ENCODE data around the gene PURB. TPM values are rescaled to one million over a fixed set of nuclear protein-coding genes. Genes with fewer than 3 reads are reported as not detected.
"Not testable (repeated sequence)": the region's sequence is repeated elsewhere in the genome, so short reads cannot be mapped to it uniquely, and the experiment has no call there.

The PURB gene
- total and polyA plus RNA-seq, 4 donors: 18.8 to 48.6 (median 23.1) TPM

DNA sequence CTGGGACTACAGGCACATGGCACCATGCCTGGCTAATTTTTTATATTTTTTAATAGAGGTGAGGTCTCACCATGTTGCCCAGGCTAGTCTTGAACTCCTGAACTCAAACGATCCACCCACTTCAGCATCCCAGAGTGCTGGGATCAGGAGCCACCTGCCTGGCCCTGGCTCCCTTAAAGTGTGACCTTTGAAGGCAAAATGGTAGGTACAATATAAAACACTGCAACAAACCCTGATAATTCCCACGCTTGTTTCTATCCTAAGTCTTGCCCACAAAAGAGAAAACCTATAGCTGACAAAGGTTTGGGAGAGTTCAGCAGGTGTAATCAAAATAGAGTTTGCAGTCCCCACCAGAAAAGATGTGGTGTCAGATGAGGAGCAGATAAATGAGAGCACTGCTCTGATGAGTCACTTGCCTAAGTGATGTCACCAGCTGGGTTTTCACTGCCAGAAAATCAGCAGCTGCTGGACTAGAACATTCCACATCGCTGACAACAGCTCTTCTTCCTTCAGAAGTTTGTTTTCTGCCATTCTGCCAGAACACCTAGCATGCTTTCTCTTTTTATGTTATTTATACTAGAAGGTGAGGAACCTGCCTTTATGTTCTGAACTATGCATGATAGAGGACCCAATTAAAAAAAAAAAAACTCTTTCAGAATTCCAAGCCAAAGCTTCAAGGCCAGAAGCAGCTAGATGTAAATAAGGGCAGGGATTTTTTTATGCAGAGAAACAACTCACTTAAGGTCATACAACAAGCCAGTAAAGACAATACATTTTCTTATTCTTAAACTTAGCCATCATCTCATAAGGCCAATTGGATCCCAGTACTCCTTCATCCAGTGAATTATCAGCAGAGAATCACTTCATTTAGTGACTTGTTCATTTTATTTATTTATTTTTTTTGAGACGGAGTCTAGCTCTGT is 18.0 kb downstream of the PURB start:
- peaks cover 4% of the 10 kb centered on the region for H3K27me3 ChIP-seq (ENCODE audit: control insufficient read depth, insufficient read depth, low read length)
- no peak overlapping the region for H3K4me3 ChIP-seq (ENCODE audit: low read depth, low read length)
- no peaks in the 10 kb centered on the region for H3K36me3 ChIP-seq (ENCODE audit: control insufficient read depth, insufficient read depth, low read length)
- no peaks in the 10 kb centered on the region for H3K9me3 ChIP-seq (ENCODE audit: control insufficient read depth, insufficient read depth, low read length)
- no peak for DNase-seq (ENCODE audit: low read depth in 4 of 6, low spot score in 6 of 6)
- WGBS (ENCODE audit: insufficient coverage): 100% methylated on average over 1 of the region's 4 CpGs
- H3K27ac ChIP-seq (ENCODE audit: low read depth, low read length): no peak overlapping the region
- H3K4me1 ChIP-seq (ENCODE audit: control insufficient read depth, insufficient read depth, low read length): no peaks in the 10 kb centered on the region

DNA sequence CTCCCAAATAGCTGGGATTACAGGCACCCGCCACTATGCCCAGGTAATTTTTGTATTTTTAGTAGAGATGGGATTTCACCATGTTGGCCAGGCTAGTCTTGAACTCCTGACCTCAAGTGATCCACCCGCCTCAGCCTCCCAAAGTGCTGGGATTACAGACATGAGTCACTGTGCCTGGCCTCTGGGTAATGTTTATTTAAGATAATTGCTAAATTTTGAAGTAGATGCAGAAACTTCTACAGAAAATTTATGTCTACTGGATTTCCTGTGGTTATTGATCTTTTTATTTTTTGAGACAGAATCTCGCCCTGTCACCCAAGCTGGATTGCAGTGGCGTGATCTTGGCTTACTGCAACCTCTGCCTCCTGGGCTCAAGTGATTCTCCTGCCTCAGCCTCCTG is 23.4 kb downstream of the PURB start:
- H3K27ac ChIP-seq (ENCODE audit: low read depth, low read length); H3K4me1 ChIP-seq (ENCODE audit: control insufficient read depth, insufficient read depth, low read length); H3K9me3 ChIP-seq (ENCODE audit: control insufficient read depth, insufficient read depth, low read length); H3K4me3 ChIP-seq (ENCODE audit: low read depth, low read length); H3K27me3 ChIP-seq (ENCODE audit: control insufficient read depth, insufficient read depth, low read length); DNase-seq (ENCODE audit: low read depth in 4 of 6, low spot score in 6 of 6); H3K36me3 ChIP-seq (ENCODE audit: control insufficient read depth, insufficient read depth, low read length): not testable (repeated sequence)
- 100% methylated on average over 1 of the region's 4 CpGs for WGBS (ENCODE audit: insufficient coverage)

DNA sequence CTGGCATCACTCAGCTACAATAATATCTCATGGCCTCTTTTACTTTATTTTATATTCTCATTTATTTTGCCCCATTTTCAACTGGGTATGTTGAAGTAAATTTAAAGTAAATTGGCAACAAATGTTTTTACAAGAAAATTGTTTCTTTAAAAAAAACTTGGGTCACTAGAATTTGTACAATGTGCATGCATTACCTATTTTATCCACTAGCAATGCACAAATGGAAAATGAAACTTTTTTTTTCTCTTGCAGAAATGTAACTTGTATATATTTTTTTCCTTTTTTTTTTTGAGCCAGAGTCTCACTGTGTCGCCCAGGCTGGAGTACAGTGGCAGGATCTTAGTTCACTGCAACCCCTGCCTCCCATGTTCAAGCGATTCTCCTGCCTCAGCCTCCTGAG is 27.2 kb downstream of the PURB start:
- Histone ChIP-seq H3K27ac (ENCODE audit: low read depth, low read length) (no peak overlapping the region), H3K36me3 (ENCODE audit: control insufficient read depth, insufficient read depth, low read length) (no peaks in the 10 kb centered on the region), H3K9me3 (ENCODE audit: control insufficient read depth, insufficient read depth, low read length) (no peaks in the 10 kb centered on the region), H3K4me3 (ENCODE audit: low read depth, low read length) (no peak overlapping the region), H3K27me3 (ENCODE audit: control insufficient read depth, insufficient read depth, low read length) (peaks cover 2% of the 10 kb centered on the region), H3K4me1 (ENCODE audit: control insufficient read depth, insufficient read depth, low read length) (no peaks in the 10 kb centered on the region)
- DNase-seq (ENCODE audit: low read depth in 4 of 6, low spot score in 6 of 6): no peak
- 100% methylated on average over 1 of the region's 2 CpGs for WGBS (ENCODE audit: insufficient coverage)

DNA sequence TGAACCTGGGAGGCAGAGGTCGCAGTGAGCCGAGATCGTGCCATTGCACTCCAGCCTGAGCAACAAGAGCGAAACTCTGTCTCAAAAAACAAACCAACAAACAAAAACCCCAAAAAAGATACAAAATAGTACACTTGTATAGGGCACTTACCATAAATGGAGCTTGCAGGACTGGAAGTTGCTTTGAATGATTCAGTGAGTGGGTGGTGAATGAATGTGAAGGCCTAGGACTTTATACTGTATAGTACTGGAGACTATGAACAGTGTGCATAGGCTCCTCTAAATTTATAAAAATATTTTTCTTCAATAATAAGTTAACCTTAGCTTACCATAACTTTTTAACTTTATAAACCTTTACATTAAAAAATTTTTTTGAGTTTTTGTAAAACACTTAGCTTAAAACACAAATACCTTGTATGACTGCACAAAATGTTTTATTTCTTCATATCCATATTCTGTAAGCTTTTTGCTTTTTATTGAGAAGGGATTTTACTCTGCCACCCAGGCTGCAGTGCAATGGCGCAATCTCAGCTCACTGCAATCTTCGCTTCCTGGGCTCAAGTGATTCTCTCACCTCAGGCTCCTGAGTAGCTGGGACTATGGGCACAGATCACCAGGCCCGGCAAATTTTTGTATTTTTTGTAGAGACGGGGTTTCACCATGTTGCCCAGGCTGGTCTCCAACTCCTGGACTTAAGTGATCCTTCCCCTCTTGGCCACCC is 30.5 kb downstream of the PURB start:
- H3K36me3 ChIP-seq (ENCODE audit: control insufficient read depth, insufficient read depth, low read length): no peaks in the 10 kb centered on the region
- no peaks in the 10 kb centered on the region for H3K4me1 ChIP-seq (ENCODE audit: control insufficient read depth, insufficient read depth, low read length)
- H3K4me3 ChIP-seq (ENCODE audit: low read depth, low read length): no peak overlapping the region
- WGBS (ENCODE audit: insufficient coverage): 97% methylated on average over 6 of the region's 8 CpGs
- H3K27ac ChIP-seq (ENCODE audit: low read depth, low read length): no peak overlapping the region
- H3K27me3 ChIP-seq (ENCODE audit: control insufficient read depth, insufficient read depth, low read length): no peaks in the 10 kb centered on the region
- no peaks in the 10 kb centered on the region for H3K9me3 ChIP-seq (ENCODE audit: control insufficient read depth, insufficient read depth, low read length)
- DNase-seq (ENCODE audit: low read depth in 4 of 6, low spot score in 6 of 6): no peak

- H3K4me3 ChIP-seq (ENCODE audit: low read depth, low read length): no peak overlapping the region
- no peaks in the 10 kb centered on the region for H3K36me3 ChIP-seq (ENCODE audit: control insufficient read depth, insufficient read depth, low read length)
- 82% methylated on average over 2 of the region's 3 CpGs for WGBS (ENCODE audit: insufficient coverage)
- H3K4me1 ChIP-seq (ENCODE audit: control insufficient read depth, insufficient read depth, low read length): peaks cover 6% of the 10 kb centered on the region
- no peak overlapping the region for H3K27ac ChIP-seq (ENCODE audit: low read depth, low read length)
- H3K27me3 ChIP-seq (ENCODE audit: control insufficient read depth, insufficient read depth, low read length): no peaks in the 10 kb centered on the region
- no peaks in the 10 kb centered on the region for H3K9me3 ChIP-seq (ENCODE audit: control insufficient read depth, insufficient read depth, low read length)
- DNase-seq (ENCODE audit: low read depth in 4 of 6, low spot score in 6 of 6): no peak
These were observed 31.9 kb downstream of the PURB start for GRCh38 chr7:44853391-44853790.

GRCh38 chr7:44852590-44852989 is 32.7 kb downstream of the PURB start:
- H3K4me3 ChIP-seq (ENCODE audit: low read depth, low read length): no peak overlapping the region
- H3K27ac ChIP-seq (ENCODE audit: low read depth, low read length): no peak overlapping the region
- no peaks in the 10 kb centered on the region for H3K36me3 ChIP-seq (ENCODE audit: control insufficient read depth, insufficient read depth, low read length)
- no peaks in the 10 kb centered on the region for H3K9me3 ChIP-seq (ENCODE audit: control insufficient read depth, insufficient read depth, low read length)
- H3K4me1 ChIP-seq (ENCODE audit: control insufficient read depth, insufficient read depth, low read length): peaks cover 6% of the 10 kb centered on the region
- 94% methylated on average over 2 of the region's 3 CpGs for WGBS (ENCODE audit: insufficient coverage)
- H3K27me3 ChIP-seq (ENCODE audit: control insufficient read depth, insufficient read depth, low read length): no peaks in the 10 kb centered on the region
- no peak for DNase-seq (ENCODE audit: low read depth in 4 of 6, low spot score in 6 of 6)

- Histone ChIP-seq H3K36me3 (ENCODE audit: control insufficient read depth, insufficient read depth, low read length) (no peaks in the 10 kb centered on the region), H3K27ac (ENCODE audit: low read depth, low read length) (no peak overlapping the region), H3K27me3 (ENCODE audit: control insufficient read depth, insufficient read depth, low read length) (no peaks in the 10 kb centered on the region), H3K9me3 (ENCODE audit: control insufficient read depth, insufficient read depth, low read length) (no peaks in the 10 kb centered on the region), H3K4me3 (ENCODE audit: low read depth, low read length) (no peak overlapping the region), H3K4me1 (ENCODE audit: control insufficient read depth, insufficient read depth, low read length) (peaks cover 11% of the 10 kb centered on the region)
- no peak for DNase-seq (ENCODE audit: low read depth in 4 of 6, low spot score in 6 of 6)
- WGBS (ENCODE audit: insufficient coverage): 68% methylated on average over 4 of the region's 5 CpGs
These were observed 35.3 kb downstream of the PURB start for GRCh38 chr7:44849885-44850544.

DNA sequence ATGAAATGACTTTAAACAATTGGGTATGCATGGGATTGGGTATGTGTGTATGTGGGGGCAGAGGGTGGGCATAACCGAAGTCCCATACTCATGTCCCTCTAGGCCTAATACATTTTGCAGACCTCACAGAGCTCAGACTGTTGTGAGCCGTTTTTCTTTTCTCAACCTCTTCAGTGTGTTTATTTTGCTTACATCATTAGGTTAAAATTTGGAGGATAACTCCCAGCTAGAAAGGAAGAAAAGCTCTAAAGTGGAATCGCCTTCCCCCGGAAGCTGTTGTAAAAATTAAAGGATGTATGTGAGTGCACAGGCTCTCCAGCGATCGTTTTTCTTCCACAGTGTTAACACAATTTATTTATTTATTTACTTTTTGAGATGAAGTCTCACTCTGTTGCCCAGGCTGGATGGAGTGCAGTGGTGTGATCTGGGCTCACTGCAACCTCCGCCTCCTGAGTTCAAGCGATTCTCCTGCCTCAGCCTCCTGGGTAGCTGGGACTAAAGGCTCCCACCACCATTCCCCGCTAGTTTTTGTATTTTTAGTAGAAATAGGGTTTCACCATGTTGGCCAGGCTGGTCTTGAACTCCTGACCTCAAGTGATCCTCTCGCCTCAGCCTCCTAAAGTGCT is 36.0 kb downstream of the PURB start:
- H3K36me3 ChIP-seq (ENCODE audit: control insufficient read depth, insufficient read depth, low read length): no peaks in the 10 kb centered on the region
- no peak for DNase-seq (ENCODE audit: low read depth in 4 of 6, low spot score in 6 of 6)
- 96% methylated on average over 3 of the region's 10 CpGs for WGBS (ENCODE audit: insufficient coverage)
- no peak overlapping the region for H3K4me3 ChIP-seq (ENCODE audit: low read depth, low read length)
- H3K4me1 ChIP-seq (ENCODE audit: control insufficient read depth, insufficient read depth, low read length): peaks cover 11% of the 10 kb centered on the region
- H3K27ac ChIP-seq (ENCODE audit: low read depth, low read length): no peak overlapping the region
- no peaks in the 10 kb centered on the region for H3K27me3 ChIP-seq (ENCODE audit: control insufficient read depth, insufficient read depth, low read length)
- H3K9me3 ChIP-seq (ENCODE audit: control insufficient read depth, insufficient read depth, low read length): no peaks in the 10 kb centered on the region

DNA sequence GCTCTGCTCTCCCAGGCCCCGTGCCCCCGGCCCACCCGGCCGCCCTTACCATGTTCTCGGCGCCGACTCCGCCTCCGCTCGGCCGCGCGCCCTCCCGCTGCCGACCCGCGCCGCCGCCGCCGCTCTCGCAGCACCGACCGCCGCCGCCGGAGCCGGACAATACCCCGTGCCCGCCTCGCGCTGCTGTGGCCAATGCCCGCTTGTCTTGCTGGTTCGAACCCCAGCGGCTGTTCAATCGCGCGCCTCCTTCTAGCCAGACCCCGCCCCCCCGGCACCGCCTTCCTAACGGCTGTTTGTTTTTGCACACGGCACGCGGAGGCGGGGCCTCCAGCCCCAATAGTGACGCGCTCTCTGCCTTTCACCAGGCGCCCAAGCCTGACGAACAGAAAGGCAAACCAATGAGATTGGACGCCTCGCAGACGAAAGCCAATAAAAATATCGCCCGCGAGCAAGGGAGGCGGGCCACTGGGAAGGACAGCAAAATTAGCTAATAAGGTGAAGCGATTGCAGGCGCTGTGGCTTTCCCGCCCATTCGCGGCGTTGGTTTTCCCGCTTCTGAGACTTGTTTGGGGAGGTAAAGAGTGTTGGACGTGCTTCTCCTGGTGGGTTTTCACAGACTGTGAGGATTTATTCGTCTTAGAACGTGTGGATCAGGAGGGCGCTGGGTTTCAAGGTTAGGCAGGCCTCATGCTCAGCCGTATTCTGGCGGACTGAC is 37.3 kb downstream of the PURB start, which contains the start of gene H2AZ2:
Gene H2AZ2, minus strand, starts transcription at position 168 of the 715 bp plus-strand sequence. Its CDS starts 116 bp downstream, at position 52.
- H3K4me1 ChIP-seq (ENCODE audit: control insufficient read depth, insufficient read depth, low read length): peaks cover 11% of the 10 kb centered on the region
- no peaks in the 10 kb centered on the region for H3K36me3 ChIP-seq (ENCODE audit: control insufficient read depth, insufficient read depth, low read length)
- H3K9me3 ChIP-seq (ENCODE audit: control insufficient read depth, insufficient read depth, low read length): no peaks in the 10 kb centered on the region
- H3K4me3 ChIP-seq (ENCODE audit: low read depth, low read length): peak within 1 kb of the TSS; percentile 87
- DNase-seq (ENCODE audit: low read depth in 4 of 6, low spot score in 6 of 6): peak; percentile 98 to 100 (median 100)
- H3K27ac ChIP-seq (ENCODE audit: low read depth, low read length): peak within 1 kb of the TSS; percentile 99
- no peaks in the 10 kb centered on the region for H3K27me3 ChIP-seq (ENCODE audit: control insufficient read depth, insufficient read depth, low read length)
- WGBS (ENCODE audit: insufficient coverage): under 1% methylated on average over 70 of the region's 70 CpGs
